SK-N-SH treated with all-trans-retinoic acid at 6 μM for 48 hours (cell line): ENCODE results near the gene CCDC102B.

Experiments used
- ATAC-seq: fragments of 200-7000 bp; cut with Tn5 transposase; 3 replicates; pipeline ENCODE4 v1.9.1; 2020; ENCODE audit warnings: mild to moderate bottlenecking, moderate library complexity
- ARNTL ChIP-seq: fragments of 450-650 bp; formaldehyde crosslinking; IDR thresholded peaks from 2 replicates; pipeline ENCODE4 v1.5.0; 2020; ENCODE audit warnings: low read depth, mild to moderate bottlenecking, moderate library complexity, borderline replicate concordance
- CSDC2 ChIP-seq: fragments of 250-450 bp; sonication (Bioruptor Pico); IDR thresholded peaks from 2 replicates; pipeline ENCODE4 v1.5.0; 2020; ENCODE audit warnings: mild to moderate bottlenecking, moderate library complexity
- ESRRG ChIP-seq: fragments of 250-450 bp; sonication (Bioruptor Pico); IDR thresholded peaks from 2 replicates; pipeline ENCODE4 v1.6.1; 2021; ENCODE audit warnings: mild to moderate bottlenecking
- GLIS3 ChIP-seq: fragments of 250-450 bp; sonication (Bioruptor Pico); IDR thresholded peaks from 2 replicates; pipeline ENCODE4 v1.5.0; 2020; ENCODE audit warnings: mild to moderate bottlenecking, moderate library complexity
- OSR1 ChIP-seq: fragments of 250-450 bp; sonication (Bioruptor Pico); IDR thresholded peaks from 2 replicates; pipeline ENCODE4 v1.8.0; 2022; ENCODE audit warnings: moderate library complexity, mild to moderate bottlenecking, inconsistent platforms
- PPARA ChIP-seq: fragments of 250-450 bp; sonication (Bioruptor Pico); IDR thresholded peaks from 2 replicates; pipeline ENCODE4 v1.5.0; 2020; ENCODE audit warnings: mild to moderate bottlenecking, borderline replicate concordance
- SNAI2 ChIP-seq: fragments of 250-450 bp; sonication (Bioruptor Pico); IDR thresholded peaks from 2 replicates; pipeline ENCODE4 v1.5.0; 2020; ENCODE audit warnings: mild to moderate bottlenecking, moderate library complexity
- TCF4 ChIP-seq: fragments of 250-450 bp; sonication (Bioruptor Pico); IDR thresholded peaks from 2 replicates; pipeline ENCODE4 v1.8.0; 2021; ENCODE audit warnings: mild to moderate bottlenecking, moderate library complexity, borderline replicate concordance
- TOX ChIP-seq: fragments of 250-450 bp; sonication (Bioruptor Pico); IDR thresholded peaks from 2 replicates; pipeline ENCODE4 v1.8.0; 2021; ENCODE audit warnings: mild to moderate bottlenecking, moderate library complexity, borderline replicate concordance
- ZFP3 ChIP-seq: fragments of 250-450 bp; sonication (Bioruptor Pico); IDR thresholded peaks from 2 replicates; pipeline ENCODE4 v1.5.0; 2020; ENCODE audit warnings: mild to moderate bottlenecking, moderate library complexity
- ZNF8 ChIP-seq: fragments of 450-650 bp; formaldehyde crosslinking; IDR thresholded peaks from 2 replicates; pipeline ENCODE4 v1.5.0; 2020; ENCODE audit warnings: mild to moderate bottlenecking, moderate library complexity
- TF ChIP-seq, protein P1 (sequence below): fragments of 250-450 bp; sonication (Bioruptor Pico); IDR thresholded peaks from 2 replicates; pipeline ENCODE4 v1.5.0; 2020; ENCODE audit warnings: mild to moderate bottlenecking, moderate library complexity
- TF ChIP-seq, protein P2 (sequence below): fragments of 250-450 bp; sonication (Bioruptor Pico); IDR thresholded peaks from 2 replicates; pipeline ENCODE4 v1.8.0; 2020; ENCODE audit warnings: mild to moderate bottlenecking, moderate library complexity, borderline replicate concordance
- TF ChIP-seq, protein P3 (sequence below): fragments of 250-450 bp; sonication (Bioruptor Pico); IDR thresholded peaks from 2 replicates; pipeline ENCODE4 v1.5.1; 2020; ENCODE audit warnings: low read depth, mild to moderate bottlenecking, moderate library complexity
- TF ChIP-seq, protein P4 (sequence below): fragments of 250-450 bp; sonication (Bioruptor Pico); IDR thresholded peaks from 2 replicates; pipeline ENCODE4 v1.8.0; 2021; ENCODE audit warnings: low read depth, mild to moderate bottlenecking, moderate library complexity, borderline replicate concordance

Gene CCDC102B

DNA sequence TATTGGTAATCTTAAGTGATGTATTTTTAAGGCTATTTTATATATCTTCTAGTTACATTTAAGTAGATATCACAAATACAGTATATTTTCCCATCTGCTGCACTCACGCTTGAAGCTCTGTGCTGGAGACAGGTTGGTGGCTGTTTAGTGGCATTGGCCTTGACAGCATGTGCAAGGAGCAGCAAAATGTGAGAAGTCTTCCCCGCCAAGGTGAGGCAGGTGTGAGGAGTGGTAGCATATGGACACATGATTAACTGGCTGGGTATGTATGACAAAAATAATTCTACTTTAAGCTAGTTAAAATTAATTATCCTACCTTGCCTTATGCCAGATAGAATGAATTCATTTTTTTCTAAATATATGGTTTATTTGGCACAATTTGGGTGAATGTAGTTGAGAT lies 117.2 kb downstream of the CCDC102B start:
- TF ChIP-seq ESRRG (CRISPR knock-in tag) = no peak
- TF ChIP-seq ZNF8 = no peak
- TF ChIP-seq CSDC2 (CRISPR knock-in tag) = no peak
- TF ChIP-seq, protein P1, sequence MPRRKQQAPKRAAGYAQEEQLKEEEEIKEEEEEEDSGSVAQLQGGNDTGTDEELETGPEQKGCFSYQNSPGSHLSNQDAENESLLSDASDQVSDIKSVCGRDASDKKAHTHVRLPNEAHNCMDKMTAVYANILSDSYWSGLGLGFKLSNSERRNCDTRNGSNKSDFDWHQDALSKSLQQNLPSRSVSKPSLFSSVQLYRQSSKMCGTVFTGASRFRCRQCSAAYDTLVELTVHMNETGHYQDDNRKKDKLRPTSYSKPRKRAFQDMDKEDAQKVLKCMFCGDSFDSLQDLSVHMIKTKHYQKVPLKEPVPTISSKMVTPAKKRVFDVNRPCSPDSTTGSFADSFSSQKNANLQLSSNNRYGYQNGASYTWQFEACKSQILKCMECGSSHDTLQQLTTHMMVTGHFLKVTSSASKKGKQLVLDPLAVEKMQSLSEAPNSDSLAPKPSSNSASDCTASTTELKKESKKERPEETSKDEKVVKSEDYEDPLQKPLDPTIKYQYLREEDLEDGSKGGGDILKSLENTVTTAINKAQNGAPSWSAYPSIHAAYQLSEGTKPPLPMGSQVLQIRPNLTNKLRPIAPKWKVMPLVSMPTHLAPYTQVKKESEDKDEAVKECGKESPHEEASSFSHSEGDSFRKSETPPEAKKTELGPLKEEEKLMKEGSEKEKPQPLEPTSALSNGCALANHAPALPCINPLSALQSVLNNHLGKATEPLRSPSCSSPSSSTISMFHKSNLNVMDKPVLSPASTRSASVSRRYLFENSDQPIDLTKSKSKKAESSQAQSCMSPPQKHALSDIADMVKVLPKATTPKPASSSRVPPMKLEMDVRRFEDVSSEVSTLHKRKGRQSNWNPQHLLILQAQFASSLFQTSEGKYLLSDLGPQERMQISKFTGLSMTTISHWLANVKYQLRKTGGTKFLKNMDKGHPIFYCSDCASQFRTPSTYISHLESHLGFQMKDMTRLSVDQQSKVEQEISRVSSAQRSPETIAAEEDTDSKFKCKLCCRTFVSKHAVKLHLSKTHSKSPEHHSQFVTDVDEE (CRISPR knock-in tag) = no peak
- TF ChIP-seq, protein P2, sequence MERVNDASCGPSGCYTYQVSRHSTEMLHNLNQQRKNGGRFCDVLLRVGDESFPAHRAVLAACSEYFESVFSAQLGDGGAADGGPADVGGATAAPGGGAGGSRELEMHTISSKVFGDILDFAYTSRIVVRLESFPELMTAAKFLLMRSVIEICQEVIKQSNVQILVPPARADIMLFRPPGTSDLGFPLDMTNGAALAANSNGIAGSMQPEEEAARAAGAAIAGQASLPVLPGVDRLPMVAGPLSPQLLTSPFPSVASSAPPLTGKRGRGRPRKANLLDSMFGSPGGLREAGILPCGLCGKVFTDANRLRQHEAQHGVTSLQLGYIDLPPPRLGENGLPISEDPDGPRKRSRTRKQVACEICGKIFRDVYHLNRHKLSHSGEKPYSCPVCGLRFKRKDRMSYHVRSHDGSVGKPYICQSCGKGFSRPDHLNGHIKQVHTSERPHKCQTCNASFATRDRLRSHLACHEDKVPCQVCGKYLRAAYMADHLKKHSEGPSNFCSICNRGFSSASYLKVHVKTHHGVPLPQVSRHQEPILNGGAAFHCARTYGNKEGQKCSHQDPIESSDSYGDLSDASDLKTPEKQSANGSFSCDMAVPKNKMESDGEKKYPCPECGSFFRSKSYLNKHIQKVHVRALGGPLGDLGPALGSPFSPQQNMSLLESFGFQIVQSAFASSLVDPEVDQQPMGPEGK (CRISPR knock-in tag) = no peak
- no peak for TF ChIP-seq GLIS3
- TF ChIP-seq ZFP3 = no peak
- TF ChIP-seq SNAI2 (CRISPR knock-in tag) = no peak
- TF ChIP-seq, protein P3, sequence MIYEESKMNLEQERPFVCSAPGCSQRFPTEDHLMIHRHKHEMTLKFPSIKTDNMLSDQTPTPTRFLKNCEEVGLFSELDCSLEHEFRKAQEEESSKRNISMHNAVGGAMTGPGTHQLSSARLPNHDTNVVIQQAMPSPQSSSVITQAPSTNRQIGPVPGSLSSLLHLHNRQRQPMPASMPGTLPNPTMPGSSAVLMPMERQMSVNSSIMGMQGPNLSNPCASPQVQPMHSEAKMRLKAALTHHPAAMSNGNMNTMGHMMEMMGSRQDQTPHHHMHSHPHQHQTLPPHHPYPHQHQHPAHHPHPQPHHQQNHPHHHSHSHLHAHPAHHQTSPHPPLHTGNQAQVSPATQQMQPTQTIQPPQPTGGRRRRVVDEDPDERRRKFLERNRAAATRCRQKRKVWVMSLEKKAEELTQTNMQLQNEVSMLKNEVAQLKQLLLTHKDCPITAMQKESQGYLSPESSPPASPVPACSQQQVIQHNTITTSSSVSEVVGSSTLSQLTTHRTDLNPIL (CRISPR knock-in tag) = no peak
- no peak for TF ChIP-seq OSR1 (CRISPR knock-in tag)
- TF ChIP-seq, protein P4, sequence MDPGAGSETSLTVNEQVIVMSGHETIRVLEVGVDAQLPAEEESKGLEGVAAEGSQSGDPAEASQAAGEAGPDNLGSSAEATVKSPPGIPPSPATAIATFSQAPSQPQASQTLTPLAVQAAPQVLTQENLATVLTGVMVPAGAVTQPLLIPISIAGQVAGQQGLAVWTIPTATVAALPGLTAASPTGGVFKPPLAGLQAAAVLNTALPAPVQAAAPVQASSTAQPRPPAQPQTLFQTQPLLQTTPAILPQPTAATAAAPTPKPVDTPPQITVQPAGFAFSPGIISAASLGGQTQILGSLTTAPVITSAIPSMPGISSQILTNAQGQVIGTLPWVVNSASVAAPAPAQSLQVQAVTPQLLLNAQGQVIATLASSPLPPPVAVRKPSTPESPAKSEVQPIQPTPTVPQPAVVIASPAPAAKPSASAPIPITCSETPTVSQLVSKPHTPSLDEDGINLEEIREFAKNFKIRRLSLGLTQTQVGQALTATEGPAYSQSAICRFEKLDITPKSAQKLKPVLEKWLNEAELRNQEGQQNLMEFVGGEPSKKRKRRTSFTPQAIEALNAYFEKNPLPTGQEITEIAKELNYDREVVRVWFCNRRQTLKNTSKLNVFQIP (CRISPR knock-in tag) = no peak
- no peak for TF ChIP-seq PPARA (CRISPR knock-in tag)
- ATAC-seq = no peak

DNA sequence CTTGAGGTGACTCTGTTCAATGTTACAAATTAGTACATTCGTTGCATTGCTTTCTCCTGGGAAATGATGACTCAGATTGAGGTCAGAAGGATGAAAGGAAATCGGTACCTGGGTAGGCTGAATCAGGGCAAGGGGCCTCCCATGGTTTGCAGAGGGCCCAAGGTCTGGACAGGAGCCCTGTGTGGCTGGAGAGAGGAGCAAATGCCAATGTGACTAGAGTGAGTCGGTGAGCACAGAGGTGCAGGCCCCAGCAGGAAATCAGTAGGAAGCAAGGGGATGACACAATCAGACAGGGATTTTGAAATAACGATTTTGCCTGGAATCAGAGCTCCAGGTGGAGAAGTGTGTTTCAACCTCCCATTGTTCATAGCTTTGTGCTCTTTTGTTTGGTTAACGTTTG lies 118.9 kb downstream of the CCDC102B start:
- no peak for TF ChIP-seq ARNTL (CRISPR knock-in tag)
- TF ChIP-seq, protein P2 (CRISPR knock-in tag) = no peak
- TF ChIP-seq, all 23 proteins: peak for 0
- ATAC-seq = no peak

DNA sequence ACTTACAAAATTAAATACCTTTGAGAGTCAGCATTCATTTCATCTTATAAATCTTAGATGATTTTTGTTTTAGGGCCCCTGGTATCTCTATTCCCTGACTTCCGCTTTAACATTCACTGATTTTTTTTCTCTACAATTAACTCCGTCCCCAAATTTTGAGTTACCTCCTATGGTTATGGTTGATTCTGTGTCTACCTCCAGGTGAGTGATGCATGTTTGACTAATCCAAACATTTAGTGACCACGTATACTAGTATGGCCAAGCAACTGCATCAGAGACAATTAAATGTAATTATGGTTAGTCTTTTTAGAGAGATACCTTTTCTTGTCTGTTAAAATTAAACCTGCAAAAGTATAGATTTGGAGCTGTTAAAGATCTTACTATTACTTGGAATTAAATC lies 120.3 kb downstream of the CCDC102B start:
- TF ChIP-seq, protein P3 (CRISPR knock-in tag) = no peak
- no peak for TF ChIP-seq TCF4 (CRISPR knock-in tag)
- no peak for TF ChIP-seq ESRRG (CRISPR knock-in tag)
- ATAC-seq = no peak

DNA sequence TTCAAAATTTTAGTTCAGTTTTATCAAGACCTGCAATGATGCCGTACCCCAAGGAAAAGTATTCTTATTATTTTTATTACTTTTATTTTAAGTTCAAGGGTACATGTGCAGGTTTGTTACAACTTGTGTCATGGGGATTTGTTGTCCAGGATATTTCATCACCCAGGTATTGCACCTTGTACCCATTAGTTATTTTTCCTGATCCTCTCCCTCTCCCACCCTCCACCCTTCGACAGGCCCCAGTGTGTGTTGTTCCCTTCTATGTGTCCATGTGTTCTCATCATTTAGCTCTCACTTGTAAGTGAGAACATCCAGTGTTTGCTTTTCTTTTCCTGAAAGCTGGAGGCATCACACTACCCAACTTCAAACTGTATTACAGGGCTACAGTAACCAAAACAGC lies 122.0 kb downstream of the CCDC102B start:
- TF ChIP-seq SNAI2 (CRISPR knock-in tag) = no peak
- TF ChIP-seq TOX (CRISPR knock-in tag) = no peak
- TF ChIP-seq, protein P3 (CRISPR knock-in tag) = no peak
- ATAC-seq = no peak
